Dermis microvascular lymphatic vessel endothelial cell (primary cell): Measurements from ENCODE around the gene TTC34. TPM values are rescaled to one million over a fixed set of nuclear protein-coding genes. Genes with fewer than 3 reads are reported as not detected.
"Not testable (repeated sequence)": the region's sequence is repeated elsewhere in the genome, so short reads cannot be mapped to it uniquely, and the experiment has no call there.

Experiments
- DNase-seq, 2 donors: peaks; one replicate each; pipeline versions ENCODE4 v3.0.0 to v3.0.0-alpha.2; 2010; ENCODE audit warnings: low read depth in 2 of 2
- total RNA-seq: library from RNA; depleted of rRNA; stranded (reverse); fragments of >200 nt; gene quantifications from 2 replicates; pipeline ENCODE4 v1.2.1, GENCODE V29; 2014

Gene TTC34
- total RNA-seq, 1 donor from 2014 or later: under 0.01 TPM

GRCh38 chr1:2629627-2630497 lies 171.6 kb downstream of the TTC34 start:
- DNase-seq: no peak

GRCh38 chr1:2628933-2629626 lies 172.4 kb downstream of the TTC34 start:
- no peak for DNase-seq

- no peak for DNase-seq
These were observed 173.1 kb downstream of the TTC34 start for GRCh38 chr1:2628191-2628932.

GRCh38 chr1:2627746-2628145 lies 173.7 kb downstream of the TTC34 start:
- DNase-seq: no peak

- DNase-seq: not testable (repeated sequence)
These were observed 175.7 kb downstream of the TTC34 start for GRCh38 chr1:2625748-2626147.

GRCh38 chr1:2625311-2625710 lies 176.2 kb downstream of the TTC34 start:
- DNase-seq: no peak

- no peak for DNase-seq
These were observed 176.7 kb downstream of the TTC34 start for GRCh38 chr1:2624735-2625300.

GRCh38 chr1:2623571-2624337 lies 177.7 kb downstream of the TTC34 start:
- no peak for DNase-seq

GRCh38 chr1:2617971-2618470 lies 183.5 kb downstream of the TTC34 start:
- no peak for DNase-seq

GRCh38 chr1:2614145-2614544 lies 187.3 kb downstream of the TTC34 start:
- no peak for DNase-seq

- DNase-seq: no peak
These were observed 188.7 kb downstream of the TTC34 start for GRCh38 chr1:2612591-2613365.

- no peak for DNase-seq
These were observed 189.7 kb downstream of the TTC34 start for GRCh38 chr1:2611621-2612437.

- peak in 1 of 2 donors; percentile 22 for DNase-seq
These were observed 190.4 kb downstream of the TTC34 start for GRCh38 chr1:2611031-2611501.

GRCh38 chr1:2610036-2610959 lies 191.2 kb downstream of the TTC34 start:
- no peak for DNase-seq

GRCh38 chr1:2609319-2610035 lies 192.0 kb downstream of the TTC34 start:
- DNase-seq: no peak

GRCh38 chr1:2607641-2608091 lies 193.8 kb downstream of the TTC34 start:
- no peak for DNase-seq
